ENCODE measurements around the gene D2HGDH. TPM values are rescaled to one million over a fixed set of nuclear protein-coding genes. Genes with fewer than 3 reads are reported as not detected.

Gene D2HGDH
- total RNA-seq, 1 experiment from 2014 or later, result 46.3 TPM

DNA sequence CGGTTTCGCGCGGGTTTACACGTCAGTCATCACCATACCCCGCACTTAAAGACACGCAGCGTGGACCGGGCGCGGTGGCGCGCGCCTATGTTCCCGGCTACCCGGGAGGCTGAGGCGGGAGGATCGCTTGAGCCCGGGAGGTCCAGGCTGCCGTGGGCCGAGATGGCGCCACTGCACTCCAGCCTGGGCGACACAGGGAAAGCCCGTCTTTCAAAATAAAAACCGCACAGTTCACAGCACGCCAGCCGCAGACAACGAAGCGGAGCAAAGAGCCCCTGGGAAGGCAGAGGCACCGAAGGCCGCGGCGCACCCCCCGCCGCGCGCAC, 48.1 kb upstream of the D2HGDH start:
- DNase-seq (ENCODE audit: low read depth, low spot score) (no peak), ATAC-seq (peak; percentile 17)
- ChIA-PET CTCF (interaction anchor here (1.0 kb wide), 1 partner anchor 17 kb away, joined by 3 read pairs; no protein-coding TSS in a partner anchor), POLR2A (interaction anchor here (0.7 to 1.4 kb wide), 5 partner anchors 9 to 153 kb away, joined by 3 to 11 read pairs (median 4); partner anchors contain the start of gene ING5), RAD21 (ENCODE audit: low non-redundant PET in 1 of 2, low total read pairs in 2 of 2, uncharacterized antibody in 2 of 2, unreplicated experiment in 2 of 2) (interaction anchor here in 1 of 2 experiments (1.6 kb wide), 1 partner anchor 16 kb away, joined by 5 read pairs; the partner anchor contains the start of gene ING5)
- no peaks in the 10 kb centered on the region for H3K9me2 ChIP-seq (ENCODE audit: insufficient read depth)
- H3K9ac ChIP-seq (ENCODE audit: low read length), result peak overlapping the region; percentile 99
- H3K4me3 ChIP-seq (replicated peaks in 1 of 2; ENCODE audit: low read depth in 1 of 2, low read length in 2 of 2), result peak overlapping the region; percentile 84 to 86
- no peaks in the 10 kb centered on the region for H3K27me3 ChIP-seq (ENCODE audit: insufficient read depth, low read length)
- peaks cover 86% of the 10 kb centered on the region for H3K79me2 ChIP-seq (ENCODE audit: insufficient read depth, low read length)
- TF ChIP-seq CEBPB (IDR thresholded peaks at IDR 0.05; ENCODE audit: low read depth) (no peak), POLR2AphosphoS5 (IDR thresholded peaks at IDR 0.05; ENCODE audit: low read depth, low read length) (no peak), MAX (IDR thresholded peaks at IDR 0.05) (no peak), CBX3 (IDR thresholded peaks at IDR 0.05; ENCODE audit: low read depth) (no peak), SRF (IDR thresholded peaks at IDR 0.05; ENCODE audit: low read depth) (no peak; the same call in 1 of the 2 replicates), POLR2A (IDR thresholded peaks at IDR 0.05; ENCODE audit: borderline replicate concordance, extremely low read depth, insufficient read depth, insufficient read length) (no peak), ZNF274 (IDR thresholded peaks at IDR 0.05; ENCODE audit: low read depth, low read length) (no peak), ATF3 (IDR thresholded peaks at IDR 0.05) (no peak), ELF1 (IDR thresholded peaks at IDR 0.05; ENCODE audit: borderline replicate concordance, low read depth) (no peak)
- no TSS peak for BruUV-seq (replicated peaks)
- peak overlapping the region; percentile 90 for H3K27ac ChIP-seq (ENCODE audit: low read depth, low read length)
- H4K20me1 ChIP-seq (ENCODE audit: insufficient read depth), result no peaks in the 10 kb centered on the region
- H3K4me2 ChIP-seq (ENCODE audit: low read length), result peak overlapping the region; percentile 69
- H3K9me3 ChIP-seq (ENCODE audit: control insufficient read depth in 1 of 2, insufficient read depth in 1 of 2, low read depth in 1 of 2, low read length in 2 of 2), result no peaks in the 10 kb centered on the region
- H3K36me3 ChIP-seq (ENCODE audit: control insufficient read depth in 1 of 2, insufficient read depth in 2 of 2, low read length in 2 of 2), result peaks cover 25 to 44% of the 10 kb centered on the region in 2 experiments
- no peak overlapping the region for H2AFZ ChIP-seq (ENCODE audit: low read depth, low read length, poor library complexity, severe bottlenecking)
- peaks cover 8 to 23% of the 10 kb centered on the region in 2 experiments for H3K4me1 ChIP-seq (ENCODE audit: control insufficient read depth in 1 of 2, insufficient read depth in 2 of 2, low read length in 2 of 2)
- intact Hi-C loops (cut with micrococcal nuclease), result loop anchor here (1.0 to 5.0 kb wide), 3 partner anchors 15 to 191 kb away; partner anchors contain the start of gene D2HGDH
